GM19025 (cell line): ENCODE data around the gene ZNF652.
"Not testable (repeated sequence)": the region's sequence is repeated elsewhere in the genome, so short reads cannot be mapped to it uniquely, and the experiment has no call there.

Experiments used
- ATAC-seq: cut with Tn5 transposase; IDR thresholded peaks from one replicate; pipeline ENCODE4 v1.9.1; 2021; ENCODE audit warnings: mild to moderate bottlenecking, low read depth, moderate library complexity; ENCODE audit not compliant: unreplicated experiment

Gene ZNF652

GRCh38 chr17:49277638-49278037, 84.4 kb downstream of the ZNF652 start:
- no peak for ATAC-seq

- not testable (repeated sequence) for ATAC-seq
These were observed 86.1 kb downstream of the ZNF652 start for GRCh38 chr17:49275981-49276380.

GRCh38 chr17:49269356-49269755, 92.7 kb downstream of the ZNF652 start:
- no peak for ATAC-seq

GRCh38 chr17:49267912-49268311, 94.1 kb downstream of the ZNF652 start:
- ATAC-seq = no peak

GRCh38 chr17:49266233-49266632, 95.8 kb downstream of the ZNF652 start:
- ATAC-seq = no peak

- not testable (repeated sequence) for ATAC-seq
These were observed 100.5 kb downstream of the ZNF652 start for GRCh38 chr17:49261540-49261939.

GRCh38 chr17:49260817-49261291, 101.2 kb downstream of the ZNF652 start:
- ATAC-seq = no peak

- ATAC-seq = no peak
These were observed 101.8 kb downstream of the ZNF652 start for GRCh38 chr17:49260011-49260816.

GRCh38 chr17:49259663-49260010, 102.4 kb downstream of the ZNF652 start:
- ATAC-seq = no peak

GRCh38 chr17:49258394-49258793, 103.7 kb downstream of the ZNF652 start:
- no peak for ATAC-seq

GRCh38 chr17:49255125-49255524, 106.9 kb downstream of the ZNF652 start:
- ATAC-seq = no peak

GRCh38 chr17:49254066-49254465, 108.0 kb downstream of the ZNF652 start:
- no peak for ATAC-seq

GRCh38 chr17:49252148-49252695, 109.8 kb downstream of the ZNF652 start:
- ATAC-seq = no peak

- no peak for ATAC-seq
These were observed 112.0 kb downstream of the ZNF652 start for GRCh38 chr17:49249890-49250522.

- no peak for ATAC-seq
These were observed 112.7 kb downstream of the ZNF652 start for GRCh38 chr17:49249292-49249794.

- ATAC-seq = no peak
These were observed 114.1 kb downstream of the ZNF652 start for GRCh38 chr17:49247944-49248343.

- ATAC-seq = no peak
These were observed 117.2 kb downstream of the ZNF652 start for GRCh38 chr17:49244839-49245238.
